ENCODE results near the gene LRRC1. TPM values are rescaled to one million over a fixed set of nuclear protein-coding genes. Genes with fewer than 3 reads are reported as not detected.

Gene LRRC1
- total and polyA plus RNA-seq, 2 donors (not counting 3 experiments of a cell fraction or from before 2014, with no cell fraction given): 5.6 to 11.7 TPM

GRCh38 chr6:53868626-53869025 lies 73.8 kb downstream of the LRRC1 start:
- DNase-seq (ENCODE audit: low read depth, low spot score) (no peak), FAIRE-seq (no peak)
- Histone ChIP-seq H3K4me3 (replicated peaks in 1 of 3; ENCODE audit: insufficient read depth in 1 of 3, low read depth in 1 of 3, low read length in 3 of 3) (no peak overlapping the region), H3K27me3 (ENCODE audit: control insufficient read depth in 2 of 2, insufficient read depth in 2 of 2, low read length in 2 of 2) (no peaks in the 10 kb centered on the region), H3K9ac (replicated peaks; ENCODE audit: extremely low read depth, insufficient read depth, low read length) (no peak overlapping the region), H3K4me2 (ENCODE audit: insufficient read depth, low read length) (no peak overlapping the region), H3K79me2 (ENCODE audit: control insufficient read depth, insufficient read depth, low read length) (no peaks in the 10 kb centered on the region), H2AFZ (ENCODE audit: low read depth, low read length) (no peak overlapping the region), H3K36me3 (ENCODE audit: control insufficient read depth in 2 of 2, extremely low read depth in 1 of 2, insufficient read depth in 2 of 2, low read length in 2 of 2) (no peaks in the 10 kb centered on the region), H3K4me1 (ENCODE audit: control insufficient read depth, extremely low read depth, insufficient read depth, low read length) (peaks cover 8% of the 10 kb centered on the region), H4K20me1 (replicated peaks; ENCODE audit: control insufficient read depth, extremely low read depth, insufficient read depth, low read length) (no peaks in the 10 kb centered on the region), H3K9me3 (replicated peaks; ENCODE audit: control insufficient read depth, insufficient read depth, low read length) (no peaks in the 10 kb centered on the region), H3K9me1 (replicated peaks; ENCODE audit: control insufficient read depth, extremely low read depth, insufficient read depth, low read length) (no peaks in the 10 kb centered on the region), H3K27ac (ENCODE audit: insufficient read depth, low read depth, low read length) (no peak overlapping the region)
- POLR2A ChIA-PET: no interaction called here
- no TSS peak for BruUV-seq (replicated peaks)
- intact Hi-C loops (cut with micrococcal nuclease) (no loop called here), dilution Hi-C loops (cut with MboI; ENCODE audit: extremely low pct_ligation_motif_present, low sequenced_read_pairs) (no loop called here)
- CTCF ChIA-PET: interaction anchor here (1.3 to 1.7 kb wide), 4 partner anchors 19 to 87 kb away, joined by 3 to 5 read pairs (median 4); no protein-coding TSS in a partner anchor
- TF ChIP-seq CTCF (IDR thresholded peaks at IDR 0.05; ENCODE audit: extremely low read depth in 1 of 2, insufficient read depth in 1 of 2, low read depth in 1 of 2, low read length in 2 of 2) (no peak), EZH2 (IDR thresholded peaks at IDR 0.05; ENCODE audit: borderline replicate concordance, low read depth, low read length, severe bottlenecking) (no peak), POLR2AphosphoS5 (IDR thresholded peaks at IDR 0.05; ENCODE audit: insufficient read depth, low read depth, low read length) (no peak), GATA2 (IDR thresholded peaks at IDR 0.05; ENCODE audit: insufficient read depth, insufficient read length, low read depth, low read length) (no peak), FOS (IDR thresholded peaks at IDR 0.05; ENCODE audit: borderline replicate concordance, insufficient read depth, low read length) (no peak), POLR2A (IDR thresholded peaks at IDR 0.05; ENCODE audit: low read depth, low read length) (no peak), JUN (IDR thresholded peaks at IDR 0.05; ENCODE audit: borderline replicate concordance, insufficient read depth, insufficient read length, low read depth) (no peak), MYC (IDR thresholded peaks at IDR 0.05; ENCODE audit: low read depth, low read length) (no peak), MAX (IDR thresholded peaks at IDR 0.05; ENCODE audit: insufficient read depth, insufficient read length) (no peak)
